NCI-H2107 treated with DMSO at 0.1 percent for 48 hours (cell line): ENCODE data around the gene TFAM.
"Not testable (repeated sequence)": the region's sequence is repeated elsewhere in the genome, so short reads cannot be mapped to it uniquely, and the experiment has no call there.

Experiments used
- DNase-seq: peaks from one replicate; lab custom pipeline; 2025; ENCODE audit not compliant: unreplicated experiment; lab: John Stamatoyannopoulos, UW

TFAM gene

GRCh38 chr10:58372607-58373441 is 12.4 kb upstream of the TFAM start:
- DNase-seq: no peak

- no peak for DNase-seq
Measured at GRCh38 chr10:58373442-58373827, 11.8 kb upstream of the TFAM start.

- no peak for DNase-seq
Measured at GRCh38 chr10:58382489-58382995, 2.7 kb upstream of the TFAM start.

- DNase-seq: no peak
Measured at GRCh38 chr10:58384095-58384494, 1.1 kb upstream of the TFAM start.

- no peak for DNase-seq
Measured at GRCh38 chr10:58384544-58384998, 639 bp upstream of the TFAM start.

GRCh38 chr10:58385784-58386112 is 538 bp downstream of the TFAM start:
- no peak for DNase-seq

- no peak for DNase-seq
Measured at GRCh38 chr10:58389024-58389423, 3.8 kb downstream of the TFAM start.

- no peak for DNase-seq
Measured at GRCh38 chr10:58393317-58393716, 8.1 kb downstream of the TFAM start.

GRCh38 chr10:58394471-58394870 is 9.3 kb downstream of the TFAM start:
- DNase-seq: no peak

- no peak for DNase-seq
Measured at GRCh38 chr10:58396057-58396456, 10.8 kb downstream of the TFAM start.

- no peak for DNase-seq
Measured at GRCh38 chr10:58397830-58398229, 12.6 kb downstream of the TFAM start.

GRCh38 chr10:58399410-58399809 is 14.2 kb downstream of the TFAM start:
- DNase-seq: no peak

- DNase-seq: no peak
Measured at GRCh38 chr10:58400609-58401008, 15.4 kb downstream of the TFAM start.

GRCh38 chr10:58404001-58404400 is 18.8 kb downstream of the TFAM start:
- no peak for DNase-seq

GRCh38 chr10:58409956-58410610 is 24.9 kb downstream of the TFAM start:
- no peak for DNase-seq

- DNase-seq: no peak
Measured at GRCh38 chr10:58412502-58412961, 27.3 kb downstream of the TFAM start.

- DNase-seq: no peak
Measured at GRCh38 chr10:58414270-58415041, 29.2 kb downstream of the TFAM start.

- no peak for DNase-seq
Measured at GRCh38 chr10:58415757-58416156, 30.5 kb downstream of the TFAM start.

- DNase-seq: not testable (repeated sequence)
Measured at GRCh38 chr10:58417902-58418301, 32.7 kb downstream of the TFAM start.

- no peak for DNase-seq
Measured at GRCh38 chr10:58424176-58424575, 39.0 kb downstream of the TFAM start.

GRCh38 chr10:58428436-58428835 is 43.2 kb downstream of the TFAM start:
- DNase-seq: not testable (repeated sequence)
